IMR-90 (cell line): ENCODE data around the gene PLXNA4. TPM values are rescaled to one million over a fixed set of nuclear protein-coding genes. Genes with fewer than 3 reads are reported as not detected.

Source experiments
- ATAC-seq: fragments of 200-7000 bp; cut with Tn5 transposase; 2 replicates; pipeline ENCODE4 v1.9.1; 2020; ENCODE audit warnings: low read depth, mild to moderate bottlenecking, moderate library complexity
- BruUV-seq: library from RNA; stranded (reverse); fragments of 400-500 nt; replicated peaks from 2 replicates; lab custom pipeline; 2021; lab: Mats Ljungman, UMichigan
- CTCF ChIA-PET: fragments of 300-600 bp; formaldehyde crosslinking; extraction: SDS; loops from one replicate; lab custom pipeline; 2021; ENCODE audit warnings: antibody characterized with exemption; lab: Yijun Ruan, JAX
- POLR2A ChIA-PET: fragments of 300-600 bp; sonication (Branson Sonifier 250); formaldehyde crosslinking; loops from one replicate; lab custom pipeline; 2022; ENCODE audit warnings: antibody characterized with exemption; ENCODE audit not compliant: unreplicated experiment; lab: Charles Lee
- DNase-seq: peaks from one replicate; pipeline ENCODE4 v3.0.0; 2013
- H2AFZ ChIP-seq: replicated peaks from 2 replicates; pipeline ENCODE3; 2013; ENCODE audit warnings: low read length, mild to moderate bottlenecking; ENCODE audit not compliant: poor library complexity
- H2AK5ac ChIP-seq: 2 replicates; pipeline ENCODE4 v1.6.1; 2013; ENCODE audit warnings: low read depth, low read length, inconsistent platforms
- H2AK9ac ChIP-seq: replicated peaks from 2 replicates; pipeline ENCODE3; 2013; ENCODE audit warnings: mild to moderate bottlenecking, low read depth, low read length, moderate library complexity; ENCODE audit not compliant: poor library complexity
- H2BK120ac ChIP-seq: 2 replicates; pipeline ENCODE4 v1.6.1; 2013; ENCODE audit warnings: low read depth, low read length, inconsistent platforms
- H2BK15ac ChIP-seq: 3 replicates; pipeline ENCODE4 v1.6.1; 2013; ENCODE audit warnings: low read depth, low read length, inconsistent platforms
- H2BK20ac ChIP-seq: 2 replicates; pipeline ENCODE4 v1.6.1; 2013; ENCODE audit warnings: low read depth, mild to moderate bottlenecking, inconsistent platforms, low read length, moderate library complexity
- H2BK5ac ChIP-seq: 2 replicates; pipeline ENCODE4 v1.6.1; 2013; ENCODE audit warnings: mild to moderate bottlenecking, low read depth, low read length, inconsistent platforms; ENCODE audit not compliant: poor library complexity, severe bottlenecking
- H3K14ac ChIP-seq: replicated peaks from 2 replicates; pipeline ENCODE4 v1.6.1; 2013; ENCODE audit warnings: low read depth, low read length, inconsistent platforms
- H3K18ac ChIP-seq: 2 replicates; pipeline ENCODE4 v1.6.1; 2013; ENCODE audit warnings: low read depth, low read length, control low read depth
- H3K23ac ChIP-seq: 2 replicates; pipeline ENCODE4 v1.6.1; 2013; ENCODE audit warnings: low read depth, low read length, inconsistent platforms
- H3K27ac ChIP-seq: 2 replicates; pipeline ENCODE4 v1.5.1; 2013; ENCODE audit warnings: mild to moderate bottlenecking, control low read depth, low read length; ENCODE audit not compliant: insufficient read depth
- H3K27me3 ChIP-seq: 2 replicates; pipeline ENCODE4 v1.6.1; 2013; ENCODE audit warnings: low read length; ENCODE audit not compliant: control insufficient read depth, insufficient read depth
- H3K36me3 ChIP-seq: 2 replicates; pipeline ENCODE4 v1.6.1; 2013; ENCODE audit warnings: low read length, mixed read lengths; ENCODE audit not compliant: control insufficient read depth, insufficient read depth
- H3K4ac ChIP-seq: 2 replicates; pipeline ENCODE4 v1.6.1; 2013; ENCODE audit warnings: low read depth, low read length, inconsistent platforms
- H3K4me1 ChIP-seq: 2 replicates; pipeline ENCODE4 v1.6.1; 2013; ENCODE audit warnings: low read length, mixed read lengths; ENCODE audit not compliant: control insufficient read depth, insufficient read depth
- H3K4me2 ChIP-seq: 2 replicates; pipeline ENCODE4 v1.6.1; 2013; ENCODE audit warnings: low read depth, mild to moderate bottlenecking, control low read depth, low read length, moderate library complexity
- H3K4me3 ChIP-seq: 2 replicates; pipeline ENCODE4 v1.5.1; 2013; ENCODE audit warnings: low read depth, mild to moderate bottlenecking, control low read depth, low read length, moderate library complexity; ENCODE audit not compliant: insufficient read depth
- H3K56ac ChIP-seq: 2 replicates; pipeline ENCODE4 v1.6.1; 2013; ENCODE audit warnings: low read length, inconsistent platforms; ENCODE audit not compliant: insufficient read depth; ENCODE audit errors: extremely low read depth
- H3K79me1 ChIP-seq, 2 experiments: 2 replicates each; pipeline ENCODE4 v1.6.1; 2013; ENCODE audit warnings: low read length in 2 of 2, inconsistent platforms in 1 of 2, low read depth in 1 of 2
- H3K9ac ChIP-seq: 2 replicates; pipeline ENCODE4 v1.6.1; 2013; ENCODE audit warnings: low read depth, low read length, control low read depth
- H3K9me1 ChIP-seq: 2 replicates; pipeline ENCODE4 v1.6.1; 2013; ENCODE audit warnings: low read length, inconsistent platforms; ENCODE audit not compliant: insufficient read depth
- H3K9me3 ChIP-seq: 2 replicates; pipeline ENCODE4 v1.6.1; 2013; ENCODE audit warnings: low read length; ENCODE audit not compliant: control insufficient read depth, insufficient read depth
- H4K20me1 ChIP-seq: 2 replicates; pipeline ENCODE4 v1.6.1; 2013; ENCODE audit warnings: low read length, inconsistent platforms; ENCODE audit not compliant: insufficient read depth
- H4K5ac ChIP-seq: 2 replicates; pipeline ENCODE4 v1.6.1; 2013; ENCODE audit warnings: mild to moderate bottlenecking, low read depth, low read length, control low read depth
- H4K8ac ChIP-seq, 2 experiments: 2 replicates each; pipeline ENCODE4 v1.6.1; 2013; ENCODE audit warnings: low read depth in 2 of 2, low read length in 2 of 2, control low read depth in 1 of 2, inconsistent platforms in 1 of 2
- H4K91ac ChIP-seq: 2 replicates; pipeline ENCODE4 v1.6.1; 2013; ENCODE audit warnings: low read depth, low read length, inconsistent platforms; ENCODE audit not compliant: insufficient read depth
- BHLHE40 ChIP-seq: fragments of 150-350 bp; IDR thresholded peaks from 2 replicates; pipeline ENCODE4 v1.6.1; 2016; ENCODE audit warnings: mild to moderate bottlenecking, low read depth, low read length
- CHD1 ChIP-seq: IDR thresholded peaks from 2 replicates; pipeline ENCODE4 v1.6.1; 2012; ENCODE audit warnings: low read depth, low read length, improper control_type of control experiment
- MAFK ChIP-seq: IDR thresholded peaks from 2 replicates; pipeline ENCODE4 v1.6.1; 2012; ENCODE audit warnings: low read depth, low read length, improper control_type of control experiment
- MAZ ChIP-seq: IDR thresholded peaks from 2 replicates; pipeline ENCODE4 v1.6.1; 2012; ENCODE audit warnings: low read depth, mild to moderate bottlenecking, low read length, improper control_type of control experiment, moderate library complexity, borderline replicate concordance
- MXI1 ChIP-seq: IDR thresholded peaks from 2 replicates; pipeline ENCODE4 v1.6.1; 2012; ENCODE audit warnings: low read depth, mild to moderate bottlenecking, low read length, moderate library complexity, borderline replicate concordance
- NFE2L2 ChIP-seq: fragments of 150-350 bp; IDR thresholded peaks from 2 replicates; pipeline ENCODE4 v1.6.1; 2016; ENCODE audit warnings: low read depth, mild to moderate bottlenecking, low read length
- POLR2A ChIP-seq: IDR thresholded peaks from 2 replicates; pipeline ENCODE4 v1.6.1; 2012; ENCODE audit warnings: mild to moderate bottlenecking, low read depth, low read length
- RAD21 ChIP-seq: IDR thresholded peaks from 2 replicates; pipeline ENCODE4 v1.6.1; 2012; ENCODE audit warnings: low read length, improper control_type of control experiment
- SMC3 ChIP-seq: fragments of 150-350 bp; IDR thresholded peaks from 2 replicates; pipeline ENCODE4 v1.6.1; 2016; ENCODE audit warnings: low read depth, mild to moderate bottlenecking, antibody characterized with exemption, low read length, moderate library complexity
- WGBS, 2 experiments: methylation state at CpG; one replicate each; pipeline versions ENCODE4 v1.1.5 to v1.1.7; 2013; ENCODE audit warnings: missing lambda C conversion rate in 2 of 2; ENCODE audit not compliant: insufficient read length in 1 of 2; ENCODE audit errors: extremely low coverage in 2 of 2; 5-methylcytosine and 5-hydroxymethylcytosine counted together
- dilution Hi-C: fragments of 300-500 bp; cut with HindIII; formaldehyde crosslinking; loops from one replicate; pipeline ENCODE4 v1.14.3; 2018; ENCODE audit warnings: low sequenced_read_pairs; ENCODE audit not compliant: unreplicated experiment
- in situ Hi-C: fragments of 300-500 bp; cut with MboI; formaldehyde crosslinking; loops from 3 replicates; pipeline ENCODE4 v1.14.3; 2019; ENCODE audit warnings: low sequenced_read_pairs, inconsistent platforms, mixed read lengths
- intact Hi-C: fragments of 100-400 bp; cut with micrococcal nuclease; formaldehyde crosslinking; loops from 2 replicates; pipeline ENCODE4 v1.10.0; 2022
- polyA plus RNA-seq, 3 experiments: library from polyadenylated mRNA; depleted of rRNA; stranded (reverse); fragments of >200 nt; gene quantifications; 2 replicates each; pipeline ENCODE4 v1.2.3, GENCODE V29; 2012; ENCODE audit warnings: low replicate concordance in 1 of 3
- total RNA-seq: library from RNA; depleted of rRNA; stranded (reverse); fragments of >200 nt; gene quantifications from 2 replicates; pipeline ENCODE4 v1.2.3, GENCODE V29; 2012
- TF ChIP-seq, protein P1 (sequence below): fragments of 150-350 bp; IDR thresholded peaks from 2 replicates; pipeline ENCODE4 v1.6.1; 2017; ENCODE audit warnings: mild to moderate bottlenecking, antibody characterized with exemption, low read length, low read depth
- TF ChIP-seq, protein P2 (sequence below): fragments of 150-350 bp; IDR thresholded peaks from 2 replicates; pipeline ENCODE4 v1.6.1; 2016; ENCODE audit warnings: low read depth, mild to moderate bottlenecking, low read length, moderate library complexity, borderline replicate concordance

PLXNA4 gene
- total and polyA plus RNA-seq, 2 of the 4 experiments (the other 2 are of a cell fraction) = under 0.01 TPM

DNA sequence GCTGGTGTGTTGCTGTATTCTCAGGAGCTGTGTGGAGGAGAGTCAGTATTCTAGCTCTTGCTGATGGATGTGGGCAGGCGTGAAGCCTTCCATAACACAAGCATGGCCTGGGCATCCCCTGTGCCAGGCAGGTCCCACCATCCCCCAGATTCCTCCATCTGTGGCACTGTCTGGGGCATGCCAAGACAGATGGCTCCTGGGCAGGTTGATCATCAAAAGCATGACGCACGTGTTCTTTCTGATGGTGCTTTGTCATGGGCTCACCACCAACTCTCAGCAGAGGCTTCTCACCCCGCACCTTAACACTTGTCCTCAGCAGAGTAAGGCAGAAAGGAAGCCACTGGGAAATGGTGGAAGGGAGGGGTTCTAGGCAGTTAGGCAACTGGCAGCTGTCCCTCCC, 364.3 kb downstream of the PLXNA4 start:
- H2BK20ac ChIP-seq = no peak overlapping the region
- CTCF ChIA-PET = no interaction called here

More for the DNA sequence above, 364.3 kb downstream of the PLXNA4 start:
- no peak overlapping the region for H2BK120ac ChIP-seq
- H4K5ac ChIP-seq = no peak overlapping the region
- no peak overlapping the region for H2AFZ ChIP-seq
- no peaks in the 10 kb centered on the region for H3K9me1 ChIP-seq
- dilution Hi-C loops (no loop called here), in situ Hi-C loops (no loop called here), intact Hi-C loops (no loop called here)
- no peaks in the 10 kb centered on the region for H3K4me1 ChIP-seq
- no peak overlapping the region for H2AK5ac ChIP-seq
- no peaks in the 10 kb centered on the region for H3K27me3 ChIP-seq
- no peak overlapping the region for H3K27ac ChIP-seq
- H4K8ac ChIP-seq = no peak overlapping the region
- WGBS, 2 experiments = no CpG with 5 or more reads among the region's 4 CpGs
- H3K4me2 ChIP-seq = no peak overlapping the region
- no peak overlapping the region for H3K18ac ChIP-seq
- H3K4me3 ChIP-seq = no peak overlapping the region
- POLR2A ChIA-PET = no interaction called here
- no peak overlapping the region for H3K56ac ChIP-seq
- H3K9me3 ChIP-seq = no peaks in the 10 kb centered on the region
- BruUV-seq = no TSS peak
- no peak for TF ChIP-seq POLR2A
- TF ChIP-seq SMC3 = no peak
- no peak for TF ChIP-seq NFE2L2
- no peak for TF ChIP-seq RAD21
- TF ChIP-seq CHD1 = no peak
- TF ChIP-seq BHLHE40 = no peak
- TF ChIP-seq, protein P1, sequence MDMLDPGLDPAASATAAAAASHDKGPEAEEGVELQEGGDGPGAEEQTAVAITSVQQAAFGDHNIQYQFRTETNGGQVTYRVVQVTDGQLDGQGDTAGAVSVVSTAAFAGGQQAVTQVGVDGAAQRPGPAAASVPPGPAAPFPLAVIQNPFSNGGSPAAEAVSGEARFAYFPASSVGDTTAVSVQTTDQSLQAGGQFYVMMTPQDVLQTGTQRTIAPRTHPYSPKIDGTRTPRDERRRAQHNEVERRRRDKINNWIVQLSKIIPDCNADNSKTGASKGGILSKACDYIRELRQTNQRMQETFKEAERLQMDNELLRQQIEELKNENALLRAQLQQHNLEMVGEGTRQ = no peak
- TF ChIP-seq, protein P2, sequence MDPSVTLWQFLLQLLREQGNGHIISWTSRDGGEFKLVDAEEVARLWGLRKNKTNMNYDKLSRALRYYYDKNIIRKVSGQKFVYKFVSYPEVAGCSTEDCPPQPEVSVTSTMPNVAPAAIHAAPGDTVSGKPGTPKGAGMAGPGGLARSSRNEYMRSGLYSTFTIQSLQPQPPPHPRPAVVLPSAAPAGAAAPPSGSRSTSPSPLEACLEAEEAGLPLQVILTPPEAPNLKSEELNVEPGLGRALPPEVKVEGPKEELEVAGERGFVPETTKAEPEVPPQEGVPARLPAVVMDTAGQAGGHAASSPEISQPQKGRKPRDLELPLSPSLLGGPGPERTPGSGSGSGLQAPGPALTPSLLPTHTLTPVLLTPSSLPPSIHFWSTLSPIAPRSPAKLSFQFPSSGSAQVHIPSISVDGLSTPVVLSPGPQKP = no peak
- TF ChIP-seq MAFK = no peak
- no peak for TF ChIP-seq MAZ
- TF ChIP-seq MXI1 = no peak
- no peak overlapping the region for H2BK5ac ChIP-seq
- no peaks in the 10 kb centered on the region for H4K20me1 ChIP-seq
- DNase-seq (no peak), ATAC-seq (no peak)
- no peak overlapping the region for H4K91ac ChIP-seq
- H3K36me3 ChIP-seq = no peaks in the 10 kb centered on the region
- no peak overlapping the region for H2BK15ac ChIP-seq
- H2AK9ac ChIP-seq = no peak overlapping the region
- no peaks in the 10 kb centered on the region for H3K79me1 ChIP-seq
- H3K23ac ChIP-seq = no peak overlapping the region
- no peak overlapping the region for H3K9ac ChIP-seq
- no peak overlapping the region for H3K4ac ChIP-seq
- no peak overlapping the region for H3K14ac ChIP-seq
